Spleen (tissue), 7 donors: ENCODE data around the gene CECR2.

Source experiments
- CTCF ChIP-seq, 11 experiments: fragments of 200-600 bp in 7 of 11; fragments of 450-650 bp in 4 of 11; sonication (generic) in 4 of 11; IDR thresholded peaks in 8 of 11; conservative IDR thresholded peaks in 3 of 11; 1 replicate in 7 of 11; 2 replicates in 4 of 11; pipeline versions ENCODE4 v1.4.0 to v1.8.0; 2016 to 2021; ENCODE audit warnings: antibody characterized with exemption in 11 of 11, inconsistent platforms in 4 of 11, mild to moderate bottlenecking in 1 of 11
- POLR2A ChIP-seq, 3 donors: fragments of 450-650 bp; IDR thresholded peaks; one replicate each; pipeline ENCODE4 v1.5.1; 2017; ENCODE audit warnings: antibody characterized with exemption in 3 of 3, mild to moderate bottlenecking in 1 of 3
- donor health status: DM: no; HTN: no; CAD: no; lungs with moderate emphysema.
- donor health status: DM: no; HTN: no; CAD: no.
- donor health status: DM: no; HTN: no; CAD: no.

GRCh38 chr22:17430412-17430811 lies 61.2 kb downstream of the CECR2 start:
- TF ChIP-seq CTCF (IDR thresholded peaks at IDR 0.05 in 8 of 11, conservative IDR thresholded peaks at IDR 0.05 in 3 of 11) (no peak), POLR2A (IDR thresholded peaks at IDR 0.05) (no peak)
